ENCODE data around the gene POMC. TPM values are rescaled to one million over a fixed set of nuclear protein-coding genes. Genes with fewer than 3 reads are reported as not detected.

POMC gene
- total and polyA plus RNA-seq, 4 experiments from 2014 or later: 3.1 to 5.5 (median 3.9) TPM

GRCh38 chr2:25116956-25117355 is 51.4 kb downstream of the POMC start:
- no peaks in the 10 kb centered on the region for H3K36me3 Mint-ChIP-seq
- H3K27ac Mint-ChIP-seq: no peak overlapping the region
- intact Hi-C loops (cut with micrococcal nuclease): no loop called here
- POLR2A ChIA-PET (ENCODE audit: partially characterized antibody): no interaction called here
- H3K4me1 ChIP-seq (ENCODE audit: insufficient read depth, low read length): no peaks in the 10 kb centered on the region
- CTCF ChIA-PET (ENCODE audit: partially characterized antibody): no interaction called here
- no peaks in the 10 kb centered on the region for H3K27me3 ChIP-seq (ENCODE audit: insufficient read depth, low read length)
- no peak overlapping the region for H3K4me3 ChIP-seq (ENCODE audit: low read length in 2 of 2)
- H3K4me3 Mint-ChIP-seq: no peak overlapping the region
- H3K4me1 Mint-ChIP-seq: peaks cover 0 to 2% (median 0%) of the 10 kb centered on the region in 4 donors
- no peak overlapping the region for H3K27ac ChIP-seq (ENCODE audit: low read depth, low read length)
- H3K9me3 Mint-ChIP-seq: no peaks in the 10 kb centered on the region
- peaks cover 9 to 10% of the 10 kb centered on the region in 2 donors for H3K27me3 Mint-ChIP-seq
- no peaks in the 10 kb centered on the region for H3K9me3 ChIP-seq (ENCODE audit: control insufficient read depth in 1 of 2, low read length in 2 of 2)
- H3K36me3 ChIP-seq (ENCODE audit: insufficient read depth, low read length): no peaks in the 10 kb centered on the region
- DNase-seq: no peak

GRCh38 chr2:25115902-25116301 is 52.5 kb downstream of the POMC start:
- ChIA-PET CTCF (ENCODE audit: partially characterized antibody) (interaction anchor here (1.2 to 1.3 kb wide), 2 partner anchors 11 to 16 kb away, joined by 3 read pairs; no protein-coding TSS in a partner anchor), POLR2A (ENCODE audit: partially characterized antibody) (no interaction called here)

GRCh38 chr2:25115249-25115883 is 53.0 kb downstream of the POMC start:
- H3K9me3 ChIP-seq (ENCODE audit: control insufficient read depth in 1 of 2, low read length in 2 of 2): no peaks in the 10 kb centered on the region
- CTCF ChIA-PET (ENCODE audit: partially characterized antibody): interaction anchor here (1.0 to 1.3 kb wide), 3 partner anchors 9 to 16 kb away, joined by 3 read pairs; no protein-coding TSS in a partner anchor
- Mint-ChIP-seq H3K27ac (no peak overlapping the region), H3K4me3 (no peak overlapping the region), H3K9me3 (no peaks in the 10 kb centered on the region), H3K36me3 (no peaks in the 10 kb centered on the region), H3K27me3 (peaks cover 12% of the 10 kb centered on the region in 2 donors), H3K4me1 (peaks cover 0 to 2% (median 0%) of the 10 kb centered on the region in 4 donors)
- H3K4me1 ChIP-seq (ENCODE audit: insufficient read depth, low read length): no peaks in the 10 kb centered on the region
- POLR2A ChIA-PET (ENCODE audit: partially characterized antibody): no interaction called here
- DNase-seq: no peak
- no peak overlapping the region for H3K4me3 ChIP-seq (ENCODE audit: low read length in 2 of 2)
- H3K36me3 ChIP-seq (ENCODE audit: insufficient read depth, low read length): no peaks in the 10 kb centered on the region
- no peaks in the 10 kb centered on the region for H3K27me3 ChIP-seq (ENCODE audit: insufficient read depth, low read length)
- intact Hi-C loops (cut with micrococcal nuclease): no loop called here
- H3K27ac ChIP-seq (ENCODE audit: low read depth, low read length): no peak overlapping the region

More at GRCh38 chr2:25115902-25116301, 52.5 kb downstream of the POMC start:
- Histone ChIP-seq H3K4me1 (ENCODE audit: insufficient read depth, low read length) (no peaks in the 10 kb centered on the region), H3K27ac (ENCODE audit: low read depth, low read length) (no peak overlapping the region), H3K9me3 (ENCODE audit: control insufficient read depth in 1 of 2, low read length in 2 of 2) (no peaks in the 10 kb centered on the region), H3K36me3 (ENCODE audit: insufficient read depth, low read length) (no peaks in the 10 kb centered on the region), H3K4me3 (ENCODE audit: low read length in 2 of 2) (no peak overlapping the region), H3K27me3 (ENCODE audit: insufficient read depth, low read length) (no peaks in the 10 kb centered on the region)
- no peak overlapping the region for H3K27ac Mint-ChIP-seq
- H3K4me1 Mint-ChIP-seq: peaks cover 0 to 2% (median 0%) of the 10 kb centered on the region in 4 donors
- peaks cover 9 to 12% of the 10 kb centered on the region in 2 donors for H3K27me3 Mint-ChIP-seq
- H3K9me3 Mint-ChIP-seq: no peaks in the 10 kb centered on the region
- H3K36me3 Mint-ChIP-seq: no peaks in the 10 kb centered on the region
- DNase-seq: no peak
- no peak overlapping the region for H3K4me3 Mint-ChIP-seq
- intact Hi-C loops (cut with micrococcal nuclease): no loop called here

- ChIA-PET CTCF (ENCODE audit: partially characterized antibody) (no interaction called here), POLR2A (ENCODE audit: partially characterized antibody) (no interaction called here)
- Mint-ChIP-seq H3K36me3 (no peaks in the 10 kb centered on the region), H3K27me3 (peaks cover 3 to 13% of the 10 kb centered on the region in 2 donors), H3K4me3 (no peak overlapping the region), H3K4me1 (no peaks in the 10 kb centered on the region), H3K9me3 (no peaks in the 10 kb centered on the region), H3K27ac (no peak overlapping the region)
- Histone ChIP-seq H3K9me3 (ENCODE audit: control insufficient read depth in 1 of 2, low read length in 2 of 2) (no peaks in the 10 kb centered on the region), H3K4me1 (ENCODE audit: insufficient read depth, low read length) (no peaks in the 10 kb centered on the region), H3K27me3 (ENCODE audit: insufficient read depth, low read length) (no peaks in the 10 kb centered on the region), H3K36me3 (ENCODE audit: insufficient read depth, low read length) (no peaks in the 10 kb centered on the region), H3K4me3 (ENCODE audit: low read length in 2 of 2) (no peak overlapping the region), H3K27ac (ENCODE audit: low read depth, low read length) (no peak overlapping the region)
- intact Hi-C loops (cut with micrococcal nuclease): no loop called here
- DNase-seq: no peak
Observed at GRCh38 chr2:25112113-25112512, 56.3 kb downstream of the POMC start.

Other genes with a start within 250 kb of the POMC start
- 10 to 100 TPM; 14.7 to 14.9 TPM for gene ADCY3, start 248.3 kb downstream of the POMC start, total RNA-seq
- gene ADCY3, start 248.3 kb downstream of the POMC start, polyA plus RNA-seq: 10 to 100 TPM in 1 of 2 donors, 1 to 10 TPM in 1; 9.2 to 15.0 TPM
- 10 to 100 TPM; 13.2 to 14.2 TPM for gene DNAJC27, start 196.6 kb downstream of the POMC start, total RNA-seq
- gene DNAJC27, start 196.6 kb downstream of the POMC start, polyA plus RNA-seq: 1 to 10 TPM; 3.1 to 3.8 TPM
- gene EFR3B, start 126.5 kb downstream of the POMC start, total RNA-seq: under 1 TPM; 0.12 to 0.14 TPM
- gene EFR3B, start 126.5 kb downstream of the POMC start, polyA plus RNA-seq: under 1 TPM in 1 of 2 donors, not detected in 1; 0.07 TPM
- gene DNMT3A, start 173.3 kb upstream of the POMC start, total RNA-seq: 10 to 100 TPM; 62.2 to 71.6 TPM
- 10 to 100 TPM in 1 of 2 donors, 1 to 10 TPM in 1; 7.5 to 14.6 TPM for gene DNMT3A, start 173.3 kb upstream of the POMC start, polyA plus RNA-seq